Mesenchymal stem cell (in vitro differentiated cells and primary cell): ENCODE measurements around the gene GPX4.

ENCODE experiments used
- DNase-seq: peaks from one replicate; pipeline ENCODE4 v3.0.0-alpha.2; 2013
- H2AFZ ChIP-seq: one replicate; pipeline ENCODE4 v1.6.1; 2013; ENCODE audit warnings: low read depth, mild to moderate bottlenecking, control low read depth, inconsistent platforms, low read length, moderate library complexity
- H2AK5ac ChIP-seq: 2 replicates; pipeline ENCODE4 v1.6.1; 2013; ENCODE audit warnings: low read length, moderate library complexity, mild to moderate bottlenecking, inconsistent platforms; ENCODE audit not compliant: severe bottlenecking
- H2BK120ac ChIP-seq: one replicate; pipeline ENCODE4 v1.6.1; 2013; ENCODE audit warnings: low read depth, mild to moderate bottlenecking, inconsistent platforms, low read length, moderate library complexity
- H2BK12ac ChIP-seq, 2 experiments: one replicate each; pipeline ENCODE4 v1.6.1; 2013; ENCODE audit warnings: inconsistent platforms in 2 of 2, low read length in 2 of 2, mild to moderate bottlenecking in 2 of 2, moderate library complexity in 2 of 2, control low read depth in 1 of 2
- H2BK15ac ChIP-seq: one replicate; pipeline ENCODE4 v1.6.1; 2013; ENCODE audit warnings: mild to moderate bottlenecking, low read depth, inconsistent platforms; ENCODE audit not compliant: poor library complexity, severe bottlenecking
- H2BK5ac ChIP-seq: 2 replicates; pipeline ENCODE4 v1.6.1; 2013; ENCODE audit warnings: low read depth, mild to moderate bottlenecking, low read length, control low read depth, inconsistent platforms; ENCODE audit not compliant: poor library complexity, severe bottlenecking
- H3K14ac ChIP-seq, 2 experiments: one replicate each; pipeline ENCODE4 v1.6.1; 2013; ENCODE audit warnings: inconsistent platforms in 2 of 2, low read length in 2 of 2, control low read depth in 1 of 2, mild to moderate bottlenecking in 1 of 2, moderate library complexity in 1 of 2
- H3K18ac ChIP-seq, 2 experiments: one replicate each; pipeline ENCODE4 v1.6.1; 2013; ENCODE audit warnings: inconsistent platforms in 2 of 2, low read length in 2 of 2, control low read depth in 1 of 2, low read depth in 1 of 2, mild to moderate bottlenecking in 1 of 2
- H3K23ac ChIP-seq, 2 experiments: one replicate each; pipeline ENCODE4 v1.6.1; 2013; ENCODE audit warnings: inconsistent platforms in 2 of 2, low read length in 2 of 2, mild to moderate bottlenecking in 2 of 2, moderate library complexity in 2 of 2, control low read depth in 1 of 2
- H3K27ac ChIP-seq: 2 replicates; pipeline ENCODE4 v1.5.1; 2013; ENCODE audit warnings: mild to moderate bottlenecking, moderate library complexity, low read length, control low read depth, inconsistent platforms; ENCODE audit not compliant: poor library complexity, severe bottlenecking
- H3K27me3 ChIP-seq, 2 experiments: 2 replicates each; pipeline versions ENCODE4 v1.6.1 to v1.7.0; 2013; ENCODE audit warnings: low read length in 2 of 2, mild to moderate bottlenecking in 2 of 2, moderate library complexity in 2 of 2, control low read depth in 1 of 2, inconsistent platforms in 1 of 2; ENCODE audit not compliant: control insufficient read depth in 1 of 2, insufficient read depth in 1 of 2
- H3K36me3 ChIP-seq, 2 experiments: 2 replicates each; pipeline versions ENCODE4 v1.6.1 to v1.7.0; 2013; ENCODE audit warnings: low read length in 2 of 2, control low read depth in 1 of 2, inconsistent platforms in 1 of 2, low read depth in 1 of 2, mild to moderate bottlenecking in 1 of 2; ENCODE audit not compliant: insufficient read depth in 2 of 2, control insufficient read depth in 1 of 2
- H3K4ac ChIP-seq, 2 experiments: one replicate each; pipeline ENCODE4 v1.6.1; 2013; ENCODE audit warnings: inconsistent platforms in 2 of 2, low read length in 2 of 2, mild to moderate bottlenecking in 2 of 2, moderate library complexity in 2 of 2, control low read depth in 1 of 2, low read depth in 1 of 2
- H3K4me1 ChIP-seq: 2 replicates; pipeline ENCODE4 v1.6.1; 2013; ENCODE audit warnings: low read depth, low read length, control low read depth; ENCODE audit not compliant: control insufficient read depth, insufficient read depth
- H3K4me2 ChIP-seq: 2 replicates; pipeline ENCODE4 v1.6.1; 2013; ENCODE audit warnings: low read length, mild to moderate bottlenecking, inconsistent platforms; ENCODE audit not compliant: poor library complexity, severe bottlenecking
- H3K4me3 ChIP-seq, 2 experiments: 2 replicates each; pipeline versions ENCODE4 v1.5.1 to v1.7.0; 2013; ENCODE audit warnings: low read length in 2 of 2, mild to moderate bottlenecking in 2 of 2, control low read depth in 1 of 2, low read depth in 1 of 2; ENCODE audit not compliant: insufficient read depth in 1 of 2
- H3K79me1 ChIP-seq: replicated peaks from 2 replicates; pipeline ENCODE4 v1.6.1; 2013; ENCODE audit warnings: mild to moderate bottlenecking, control low read depth, low read length, inconsistent platforms; ENCODE audit not compliant: poor library complexity, severe bottlenecking
- H3K9ac ChIP-seq: 2 replicates; pipeline ENCODE4 v1.7.0; 2013; ENCODE audit warnings: mild to moderate bottlenecking, low read length, moderate library complexity
- H3K9me3 ChIP-seq: 2 replicates; pipeline ENCODE4 v1.7.0; 2013; ENCODE audit warnings: mild to moderate bottlenecking, low read length; ENCODE audit not compliant: control insufficient read depth
- H4K8ac ChIP-seq: one replicate; pipeline ENCODE4 v1.6.1; 2013; ENCODE audit warnings: inconsistent platforms, mild to moderate bottlenecking, low read length, moderate library complexity
- H4K91ac ChIP-seq: one replicate; pipeline ENCODE4 v1.6.1; 2013; ENCODE audit warnings: mild to moderate bottlenecking, low read length, inconsistent platforms
- WGBS: methylation state at CpG from one replicate; pipeline ENCODE4 v1.1.7; 2013; ENCODE audit warnings: mixed read lengths; 5-methylcytosine and 5-hydroxymethylcytosine counted together

Gene GPX4

GRCh38 chr19:1146412-1146699 is 42.6 kb downstream of the GPX4 start:
- Histone ChIP-seq H3K27ac (no peak overlapping the region), H3K4me3 (no peak overlapping the region), H2BK5ac (no peak overlapping the region), H3K23ac (no peak overlapping the region), H2BK120ac (no peak overlapping the region), H2BK15ac (no peak overlapping the region), H4K91ac (no peak overlapping the region), H2AK5ac (no peak overlapping the region), H4K8ac (no peak overlapping the region), H2AFZ (no peak overlapping the region), H3K18ac (no peak overlapping the region), H3K79me1 (peaks cover 60% of the 10 kb centered on the region), H3K27me3 (no peaks in the 10 kb centered on the region), H3K4me2 (no peak overlapping the region), H2BK12ac (no peak overlapping the region), H3K4me1 (peaks cover 7% of the 10 kb centered on the region), H3K36me3 (peaks cover 66 to 87% of the 10 kb centered on the region in 2 experiments), H3K9me3 (no peaks in the 10 kb centered on the region), H3K14ac (no peak overlapping the region), H3K4ac (no peak overlapping the region), H3K9ac (no peak overlapping the region)
- DNase-seq: no peak
- 94% methylated on average over 13 of the region's 13 CpGs for WGBS

DNA sequence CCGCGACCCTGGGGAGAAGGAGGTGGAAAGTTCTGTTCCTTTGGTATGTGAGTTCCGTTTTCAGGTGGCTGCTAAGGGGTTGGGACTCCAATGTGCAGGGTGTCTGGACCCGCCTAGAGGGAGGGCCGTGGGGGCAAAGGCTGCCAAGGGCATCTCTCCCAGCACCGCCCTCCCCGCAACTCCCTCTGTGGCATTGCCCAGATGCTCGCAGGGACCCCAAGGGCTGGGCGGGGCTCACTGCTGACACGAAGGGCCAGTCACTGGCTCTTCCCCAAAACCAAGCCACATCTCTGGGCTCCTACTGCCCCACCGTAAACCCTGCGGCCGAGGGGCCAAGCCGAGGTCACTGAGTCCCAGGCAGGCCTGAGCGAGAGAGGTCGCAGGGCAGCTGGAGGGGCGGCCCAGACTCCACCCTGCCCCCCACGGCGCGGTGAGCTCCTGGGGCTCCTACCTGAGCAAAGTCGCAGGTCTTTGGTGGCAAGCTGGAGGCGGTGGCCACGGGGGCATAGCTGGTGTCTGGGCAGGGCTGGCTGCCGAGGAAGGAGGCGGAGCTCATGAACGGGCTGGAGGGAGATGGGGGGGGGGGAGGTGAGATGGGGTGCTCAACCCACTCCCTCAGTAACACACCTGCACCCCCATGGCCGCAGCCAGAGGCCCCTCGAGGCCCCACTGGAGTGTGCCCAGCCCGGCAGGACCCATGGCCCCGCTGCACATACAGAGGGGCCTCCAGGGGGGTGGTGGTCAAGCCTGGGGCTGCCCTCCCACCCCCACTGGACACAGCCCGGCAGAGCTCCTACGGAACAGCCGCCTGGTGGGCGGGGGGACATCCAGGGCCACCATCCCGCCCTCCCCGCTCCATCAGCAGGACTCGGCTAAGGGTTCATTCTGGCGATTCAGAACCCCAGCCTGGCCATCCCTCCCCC is 43.3 kb downstream of the GPX4 start:
- Histone ChIP-seq H3K27me3 (no peaks in the 10 kb centered on the region), H3K4me2 (no peak overlapping the region), H4K91ac (no peak overlapping the region), H3K27ac (no peak overlapping the region), H3K14ac (no peak overlapping the region), H2AFZ (no peak overlapping the region), H2BK5ac (no peak overlapping the region), H3K4me1 (peaks cover 7% of the 10 kb centered on the region), H3K9ac (no peak overlapping the region), H2BK12ac (no peak overlapping the region), H3K18ac (no peak overlapping the region), H4K8ac (no peak overlapping the region), H3K4me3 (no peak overlapping the region), H2BK120ac (no peak overlapping the region), H2BK15ac (no peak overlapping the region), H3K36me3 (peaks cover 67 to 87% of the 10 kb centered on the region in 2 experiments), H3K23ac (no peak overlapping the region), H3K9me3 (no peaks in the 10 kb centered on the region), H3K4ac (no peak overlapping the region), H3K79me1 (peaks cover 60% of the 10 kb centered on the region), H2AK5ac (no peak overlapping the region)
- no peak for DNase-seq
- 94% methylated on average over 33 of the region's 38 CpGs for WGBS

DNA sequence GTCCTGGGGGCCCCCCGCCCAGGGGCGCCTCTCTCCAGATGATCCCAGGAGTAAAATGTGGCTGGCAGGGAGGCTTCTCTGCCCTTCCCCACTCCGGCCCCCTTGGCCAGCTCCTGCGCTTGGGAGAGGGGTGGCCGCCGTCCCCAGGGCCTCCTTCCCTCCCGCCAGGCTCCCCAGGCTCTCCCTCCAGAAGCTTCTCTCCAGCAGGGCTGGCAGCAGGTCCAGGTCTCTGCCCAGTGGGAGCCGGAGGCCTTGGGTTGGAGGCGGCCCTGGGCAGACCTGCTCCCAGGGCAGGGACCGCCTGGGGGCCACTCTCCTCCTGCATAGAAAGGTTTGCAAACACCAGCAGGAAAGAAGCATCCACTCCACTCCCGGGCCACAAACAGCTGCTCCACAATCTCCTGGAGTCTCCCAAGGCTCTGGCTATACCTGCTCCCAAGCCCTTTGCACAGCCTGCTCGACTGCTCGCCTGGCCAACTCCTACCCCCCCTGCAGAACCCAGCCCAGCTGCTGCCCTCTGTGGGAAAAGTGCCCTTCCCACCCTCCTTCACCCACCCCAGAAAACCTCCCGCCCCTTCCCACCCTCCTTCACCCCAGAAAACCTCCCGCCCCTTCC is 44.2 kb downstream of the GPX4 start:
- Histone ChIP-seq H3K23ac (no peak overlapping the region), H4K8ac (no peak overlapping the region), H2BK120ac (no peak overlapping the region), H2BK12ac (no peak overlapping the region), H3K36me3 (peaks cover 68 to 87% of the 10 kb centered on the region in 2 experiments), H3K4me3 (no peak overlapping the region), H2AFZ (no peak overlapping the region), H3K4me2 (no peak overlapping the region), H3K9me3 (no peaks in the 10 kb centered on the region), H3K4ac (no peak overlapping the region), H3K27me3 (no peaks in the 10 kb centered on the region), H2BK5ac (no peak overlapping the region), H3K4me1 (peaks cover 7% of the 10 kb centered on the region), H3K79me1 (peaks cover 62% of the 10 kb centered on the region), H4K91ac (no peak overlapping the region), H2BK15ac (no peak overlapping the region), H3K27ac (no peak overlapping the region), H3K9ac (no peak overlapping the region), H2AK5ac (no peak overlapping the region), H3K18ac (no peak overlapping the region), H3K14ac (no peak overlapping the region)
- DNase-seq: no peak
- 90% methylated on average over 10 of the region's 15 CpGs for WGBS

DNA sequence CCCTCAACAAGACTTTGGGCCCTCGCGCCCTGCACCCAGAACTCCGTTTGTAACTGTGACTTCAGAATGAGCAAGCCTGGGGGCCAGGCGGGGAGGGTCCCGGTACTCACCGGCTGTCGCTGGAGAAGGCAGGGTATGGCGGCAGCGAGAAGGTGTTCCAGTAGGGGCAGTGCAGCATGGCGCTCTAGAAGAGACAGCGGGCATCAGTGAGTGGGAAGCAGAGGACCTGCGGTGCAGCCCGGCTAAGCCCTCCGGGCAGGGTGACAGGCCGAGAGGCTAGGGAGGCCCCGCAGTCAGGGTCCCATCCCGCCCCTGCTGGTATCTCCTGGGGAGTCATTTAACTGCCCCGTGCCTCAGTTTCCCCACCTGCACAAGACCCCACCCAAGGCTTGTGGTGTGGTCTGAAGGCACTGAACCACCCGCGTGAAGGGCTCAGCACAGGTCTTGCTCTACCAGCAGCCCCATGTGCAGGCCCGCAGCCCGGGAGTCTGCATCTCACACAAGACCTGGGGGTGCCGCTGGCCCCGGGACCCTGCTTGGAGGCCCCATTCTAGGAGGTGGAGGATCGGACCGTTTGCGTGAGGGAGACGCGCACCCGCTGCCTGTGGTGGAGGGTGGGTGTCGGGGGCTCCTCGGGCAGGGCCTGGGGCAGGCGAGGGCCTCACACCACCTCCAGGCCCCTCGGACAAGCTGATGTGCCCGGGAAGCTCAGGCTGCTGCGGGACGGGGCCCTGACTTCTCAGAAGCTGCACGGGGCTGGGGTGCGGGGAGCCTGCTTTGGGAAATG is 45.7 kb downstream of the GPX4 start:
- 99% methylated on average over 39 of the region's 39 CpGs for WGBS
- H3K27ac ChIP-seq: no peak overlapping the region
- H3K18ac ChIP-seq: no peak overlapping the region
- H3K23ac ChIP-seq: no peak overlapping the region
- no peaks in the 10 kb centered on the region for H3K9me3 ChIP-seq
- H3K14ac ChIP-seq: no peak overlapping the region
- peaks cover 59 to 85% of the 10 kb centered on the region in 2 experiments for H3K36me3 ChIP-seq
- H3K4me2 ChIP-seq: no peak overlapping the region
- DNase-seq: no peak
- H2AFZ ChIP-seq: no peak overlapping the region
- no peak overlapping the region for H2BK15ac ChIP-seq
- H3K9ac ChIP-seq: no peak overlapping the region
- H3K4ac ChIP-seq: no peak overlapping the region
- no peak overlapping the region for H3K4me3 ChIP-seq
- H4K8ac ChIP-seq: no peak overlapping the region
- H2BK5ac ChIP-seq: no peak overlapping the region
- H3K27me3 ChIP-seq: no peaks in the 10 kb centered on the region
- H2BK12ac ChIP-seq: no peak overlapping the region
- H3K79me1 ChIP-seq: peaks cover 56% of the 10 kb centered on the region
- H4K91ac ChIP-seq: no peak overlapping the region
- H3K4me1 ChIP-seq: peaks cover 10% of the 10 kb centered on the region
- H2AK5ac ChIP-seq: no peak overlapping the region
- H2BK120ac ChIP-seq: no peak overlapping the region
